Effector CD4-positive, alpha-beta T cell (primary cell): Measurements from ENCODE around the gene POC1A.
"Not testable (repeated sequence)": the region's sequence is repeated elsewhere in the genome, so short reads cannot be mapped to it uniquely, and the experiment has no call there.

Experiments used
- DNase-seq: peaks from one replicate; pipeline ENCODE4 v3.0.0-alpha.2; 2020

The POC1A gene

GRCh38 chr3:52044869-52045619, 109.2 kb downstream of the POC1A start:
- DNase-seq, result no peak

DNA sequence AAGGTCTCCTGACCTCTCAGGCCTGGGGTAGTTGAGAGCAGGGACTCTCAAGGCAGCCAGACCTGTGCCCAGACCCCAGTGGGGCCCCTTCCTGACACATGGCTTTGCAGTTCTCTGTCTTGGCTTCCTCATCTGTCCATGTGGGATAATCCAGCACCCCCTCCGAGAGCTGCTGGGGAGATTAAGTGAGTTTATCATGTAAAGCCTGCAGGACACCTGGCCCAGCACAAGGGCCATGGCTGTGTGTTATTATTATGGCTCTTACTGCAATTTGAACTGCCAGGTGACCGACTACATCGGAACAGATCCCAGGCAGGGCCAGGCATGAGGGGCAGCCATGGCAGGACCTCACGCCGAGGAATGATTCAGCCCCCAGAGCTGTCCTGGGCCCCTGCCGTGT, 110.5 kb downstream of the POC1A start:
- no peak for DNase-seq

GRCh38 chr3:52043039-52043438, 111.2 kb downstream of the POC1A start:
- not testable (repeated sequence) for DNase-seq

- DNase-seq, result no peak
These were observed 113.0 kb downstream of the POC1A start for GRCh38 chr3:52041118-52041731.

DNA sequence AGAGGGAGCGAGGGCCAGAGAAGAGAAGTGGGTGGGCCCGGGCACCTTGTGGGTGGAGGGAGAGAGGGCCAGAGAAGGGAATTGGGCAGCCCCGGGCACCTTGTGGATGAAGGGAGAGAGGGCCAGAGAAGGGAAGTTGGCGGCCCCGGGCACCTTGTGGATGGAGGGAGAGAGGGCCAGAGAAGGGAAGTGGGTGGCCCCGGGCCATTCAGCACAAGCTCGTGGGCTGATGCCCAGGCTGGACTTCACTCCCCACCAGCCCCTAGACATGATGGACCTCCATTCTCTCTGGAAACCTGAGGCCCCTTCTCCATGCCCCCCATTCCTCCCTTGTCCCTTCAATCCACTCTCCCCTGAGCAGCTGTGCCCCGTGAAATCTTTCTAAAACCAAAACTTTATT, 113.6 kb downstream of the POC1A start:
- DNase-seq, result no peak

DNA sequence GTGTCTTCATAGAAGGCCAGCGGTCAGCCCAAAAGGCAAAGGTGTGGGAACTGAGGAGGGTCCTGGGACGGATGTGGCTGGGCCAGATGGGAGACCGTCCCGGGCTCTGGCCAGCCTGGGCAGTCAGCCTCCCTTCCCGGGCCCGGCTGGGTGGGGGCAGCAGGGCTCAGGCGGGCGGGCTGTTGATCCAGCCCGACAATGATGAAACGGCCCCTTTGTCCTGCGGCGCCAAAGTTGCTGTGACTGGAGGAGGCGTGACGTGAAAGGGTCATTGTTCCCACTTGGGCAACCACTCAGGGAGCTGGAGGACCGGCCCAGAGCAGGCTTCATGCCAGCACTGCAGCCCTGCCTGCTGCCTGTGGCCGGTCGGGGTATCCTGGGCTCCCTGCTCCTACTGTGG, 114.4 kb downstream of the POC1A start:
- DNase-seq, result no peak

GRCh38 chr3:52039426-52039825, 114.8 kb downstream of the POC1A start:
- DNase-seq, result no peak

DNA sequence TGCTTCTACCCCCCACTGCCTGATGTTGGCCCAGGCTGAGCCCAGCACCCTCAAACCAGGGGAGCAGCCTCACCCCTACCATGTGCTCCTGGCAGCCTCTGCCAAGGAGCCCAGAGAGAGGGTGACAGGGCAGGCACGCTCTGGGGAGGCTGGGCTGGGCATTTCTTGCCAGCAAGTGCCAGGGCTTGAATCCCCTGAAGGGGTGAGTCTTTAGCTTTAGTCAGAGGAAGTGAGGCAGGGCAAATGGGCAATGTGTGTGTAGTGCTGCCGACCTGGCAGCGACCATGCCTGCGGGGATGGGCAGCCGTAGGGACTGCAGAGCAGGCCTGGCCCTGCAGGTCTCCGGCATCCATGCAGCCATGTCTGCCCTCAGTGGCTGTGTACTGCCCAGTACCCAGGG, 116.0 kb downstream of the POC1A start:
- no peak for DNase-seq

GRCh38 chr3:52037291-52037690, 116.9 kb downstream of the POC1A start:
- no peak for DNase-seq

DNA sequence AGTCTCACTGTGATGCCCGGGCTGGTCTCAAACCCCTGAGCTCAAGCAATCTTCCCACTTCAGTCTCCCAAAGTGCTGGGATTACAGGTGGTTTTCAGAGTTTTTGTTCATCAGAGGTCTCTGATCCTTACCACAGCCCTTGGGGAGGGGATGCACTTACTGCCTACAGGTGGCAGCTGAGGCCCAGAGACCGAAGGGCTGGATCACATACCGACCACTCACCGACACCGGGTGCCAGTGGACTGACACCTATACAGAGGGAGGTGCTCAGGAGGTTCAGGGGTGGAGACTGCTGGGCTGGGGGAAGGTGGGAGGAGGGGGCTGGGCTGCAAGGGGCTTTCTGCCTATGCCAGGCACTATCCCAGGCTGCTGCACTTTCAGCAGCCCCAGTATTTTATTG, 117.4 kb downstream of the POC1A start:
- DNase-seq, result no peak

- no peak for DNase-seq
These were observed 118.0 kb downstream of the POC1A start for GRCh38 chr3:52036222-52036694.

DNA sequence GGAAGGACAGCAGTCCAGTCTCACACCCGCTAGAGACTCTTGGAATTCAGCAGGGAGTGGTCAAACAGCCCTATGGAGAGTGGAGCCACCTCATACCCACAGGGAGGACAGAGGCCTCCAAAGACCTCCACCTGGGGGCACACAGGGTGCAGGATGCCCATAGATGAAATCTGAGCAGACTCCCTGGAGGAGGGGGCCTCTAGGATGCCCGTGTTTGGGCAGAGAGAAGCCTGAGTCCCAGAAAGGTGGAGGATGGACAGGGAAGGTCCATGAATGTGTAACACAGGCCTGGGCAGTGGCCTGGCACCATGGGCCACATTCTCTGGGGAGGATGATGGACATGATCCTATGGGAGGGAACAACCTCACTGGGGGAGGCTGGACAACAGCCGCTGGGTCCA, 119.6 kb downstream of the POC1A start:
- DNase-seq, result no peak

DNA sequence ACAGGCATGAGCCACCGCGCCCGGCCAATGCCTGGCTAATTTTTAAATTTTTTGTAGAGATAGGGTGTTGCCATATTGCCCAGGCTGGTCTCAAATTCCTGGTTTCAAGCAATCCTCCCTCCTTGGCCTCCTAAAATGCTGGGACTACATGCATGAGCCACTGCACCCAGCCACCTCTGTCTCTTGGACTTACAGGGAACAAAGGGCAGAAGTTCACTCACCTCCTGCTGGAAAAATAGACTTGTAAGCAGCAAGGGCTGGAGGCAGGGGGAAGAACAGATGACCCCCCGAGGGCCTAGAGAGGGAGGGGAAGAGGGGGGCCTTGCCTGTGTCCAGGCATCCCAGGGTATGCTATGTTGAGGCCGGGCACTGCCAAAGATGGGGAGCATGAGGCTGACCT, 120.0 kb downstream of the POC1A start:
- no peak for DNase-seq

DNA sequence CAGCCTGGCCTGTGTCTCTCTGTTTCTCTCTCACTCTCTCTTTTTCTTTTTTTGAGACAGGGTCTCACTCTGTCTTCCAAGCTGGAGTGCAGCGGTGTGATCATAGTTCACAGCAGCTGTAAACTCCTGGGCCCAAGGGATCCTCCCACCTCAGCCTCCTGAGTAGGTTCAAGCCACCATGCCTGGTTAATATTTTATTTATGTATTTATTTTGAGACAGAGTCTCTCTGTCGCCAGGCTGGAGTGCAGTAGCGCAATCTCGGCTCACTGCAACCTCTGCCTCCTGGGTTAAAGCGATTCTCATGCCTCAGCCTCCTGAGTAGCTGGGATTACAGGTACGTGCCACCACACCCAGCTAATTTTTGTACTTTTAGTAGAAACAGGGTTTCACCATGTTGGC, 120.5 kb downstream of the POC1A start:
- DNase-seq, result not testable (repeated sequence)

GRCh38 chr3:52032702-52033408, 121.4 kb downstream of the POC1A start:
- no peak for DNase-seq

DNA sequence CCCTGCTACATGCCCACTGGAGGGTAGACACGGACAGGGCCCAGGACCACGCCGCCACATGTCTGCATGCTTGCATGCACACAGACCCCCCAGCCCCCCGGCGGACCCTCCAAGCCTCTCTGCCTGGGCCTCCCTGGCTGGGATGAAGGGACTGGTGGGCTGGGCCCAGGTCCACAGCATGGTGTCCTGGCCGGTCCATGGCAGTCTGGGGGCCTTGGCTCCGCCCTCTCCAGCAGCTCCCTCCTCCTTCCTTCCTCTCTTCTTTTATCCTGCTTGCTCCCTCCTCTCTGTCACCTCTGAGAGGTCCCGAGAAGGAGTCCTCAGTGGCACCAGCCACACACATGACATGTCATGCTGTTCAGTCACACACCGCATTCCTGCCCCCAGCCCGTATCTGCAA, 122.3 kb downstream of the POC1A start:
- DNase-seq, result no peak

- no peak for DNase-seq
These were observed 123.4 kb downstream of the POC1A start for GRCh38 chr3:52030714-52031310.

DNA sequence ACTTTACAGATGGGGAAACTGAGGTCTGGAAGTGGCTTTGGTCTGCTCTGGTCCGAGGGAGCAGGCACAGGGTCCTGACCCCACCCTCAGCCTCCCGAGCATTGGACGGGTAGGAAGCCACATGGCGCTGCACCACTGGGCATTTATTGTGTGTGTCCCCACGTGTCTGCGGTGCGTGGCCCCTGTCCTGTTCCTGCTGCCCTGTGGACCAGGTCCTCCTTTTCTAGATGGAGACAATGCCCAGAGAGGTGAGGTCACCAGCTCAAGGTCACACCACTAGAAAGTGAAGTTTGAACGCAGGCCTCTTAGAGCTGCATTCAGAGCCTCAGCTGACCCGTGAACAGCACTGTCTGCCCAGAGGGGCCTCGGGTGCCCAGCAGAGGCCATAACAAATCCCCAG, 124.7 kb downstream of the POC1A start:
- no peak for DNase-seq

DNA sequence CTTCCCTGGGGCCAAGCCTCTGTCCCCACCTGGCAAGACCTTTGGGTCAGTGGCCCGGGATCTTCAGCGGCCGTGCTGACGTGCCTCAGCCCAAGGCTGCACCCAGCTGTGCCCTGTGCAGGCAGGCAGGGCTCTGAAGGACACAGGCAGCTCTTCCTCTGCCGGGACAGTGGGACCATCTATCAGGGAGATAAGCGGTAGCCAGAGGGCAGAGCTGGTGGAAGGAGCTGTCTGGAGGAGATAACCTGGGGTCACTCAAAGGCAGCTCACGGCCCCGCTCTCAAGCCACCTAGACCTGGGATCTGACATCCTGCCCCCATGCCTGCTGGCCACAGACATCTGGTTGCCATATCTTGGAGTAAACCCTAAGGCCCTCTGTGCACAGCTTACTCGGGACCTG, 125.2 kb downstream of the POC1A start:
- no peak for DNase-seq

GRCh38 chr3:52028572-52028971, 125.7 kb downstream of the POC1A start:
- DNase-seq, result no peak

DNA sequence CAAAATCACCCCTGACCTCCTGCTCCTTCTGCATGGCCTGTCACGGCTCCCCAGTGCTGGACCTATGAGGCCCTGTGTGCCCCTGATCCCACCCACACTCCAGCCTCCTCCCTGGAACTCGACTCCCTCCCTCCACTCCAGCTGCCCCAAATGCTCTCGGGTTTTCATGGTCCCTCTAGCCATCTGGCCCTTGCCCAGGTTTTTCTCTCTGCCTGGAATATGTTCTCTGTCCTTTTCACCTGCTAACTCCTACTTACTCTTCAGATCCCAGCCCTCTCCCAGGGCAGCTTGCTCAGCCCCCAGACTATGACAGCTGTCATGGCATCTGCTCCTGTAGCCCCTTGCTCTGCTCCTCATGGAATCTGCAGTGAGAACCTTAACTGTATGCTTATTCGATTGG, 128.2 kb downstream of the POC1A start:
- no peak for DNase-seq

- DNase-seq, result no peak
These were observed 128.8 kb downstream of the POC1A start for GRCh38 chr3:52025453-52025852.
